ENCODE measurements around the gene LYST.
"Not testable (repeated sequence)": the region's sequence is repeated elsewhere in the genome, so short reads cannot be mapped to it uniquely, and the experiment has no call there.

GRCh38 chr1:235647537-235647936 is 219.2 kb downstream of the LYST start:
- TF ChIP-seq CTCF (IDR thresholded peaks at IDR 0.05; ENCODE audit: low read depth, low read length, poor library complexity, severe bottlenecking); EZH2phosphoT487 (IDR thresholded peaks at IDR 0.05; ENCODE audit: borderline replicate concordance, low read length): not testable (repeated sequence)

Data from DOHH2 (cell line).